DND-41 (cell line): ENCODE results near the gene NPHP4.

Experiments used
- EZH2 ChIP-seq: IDR thresholded peaks from 3 replicates; pipeline ENCODE4 v1.6.1; 2012; ENCODE audit warnings: borderline replicate concordance, low read depth, mild to moderate bottlenecking, moderate library complexity, low read length, inconsistent platforms; ENCODE audit not compliant: severe bottlenecking
- TF ChIP-seq, protein P1 (sequence below): IDR thresholded peaks from 2 replicates; pipeline ENCODE4 v1.5.1; 2012; ENCODE audit warnings: borderline replicate concordance, low read length, moderate library complexity, mild to moderate bottlenecking; ENCODE audit not compliant: poor library complexity, severe bottlenecking; ENCODE audit errors: extremely low read depth

DNA sequence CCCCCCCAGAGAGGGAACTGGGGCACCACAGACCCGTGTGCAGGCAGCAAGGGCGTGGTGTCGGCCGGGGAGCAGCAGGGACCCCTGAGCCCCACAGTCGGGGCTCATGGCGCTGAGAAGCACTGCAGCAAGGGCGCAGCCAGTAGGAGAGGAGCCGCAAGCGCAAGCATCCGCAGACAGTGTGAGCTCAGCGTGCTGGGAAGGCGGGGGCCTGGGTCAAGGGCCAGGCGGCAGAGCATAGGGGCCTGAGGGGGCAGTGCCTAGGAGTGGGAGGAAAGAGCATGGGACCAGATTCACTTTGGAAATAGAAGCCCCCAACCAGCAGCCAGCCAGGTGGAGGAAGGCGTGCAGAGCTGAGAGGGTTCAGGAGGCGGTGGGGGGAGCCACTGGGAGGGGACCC lies 46.8 kb upstream of the NPHP4 start:
- TF ChIP-seq, protein P1, sequence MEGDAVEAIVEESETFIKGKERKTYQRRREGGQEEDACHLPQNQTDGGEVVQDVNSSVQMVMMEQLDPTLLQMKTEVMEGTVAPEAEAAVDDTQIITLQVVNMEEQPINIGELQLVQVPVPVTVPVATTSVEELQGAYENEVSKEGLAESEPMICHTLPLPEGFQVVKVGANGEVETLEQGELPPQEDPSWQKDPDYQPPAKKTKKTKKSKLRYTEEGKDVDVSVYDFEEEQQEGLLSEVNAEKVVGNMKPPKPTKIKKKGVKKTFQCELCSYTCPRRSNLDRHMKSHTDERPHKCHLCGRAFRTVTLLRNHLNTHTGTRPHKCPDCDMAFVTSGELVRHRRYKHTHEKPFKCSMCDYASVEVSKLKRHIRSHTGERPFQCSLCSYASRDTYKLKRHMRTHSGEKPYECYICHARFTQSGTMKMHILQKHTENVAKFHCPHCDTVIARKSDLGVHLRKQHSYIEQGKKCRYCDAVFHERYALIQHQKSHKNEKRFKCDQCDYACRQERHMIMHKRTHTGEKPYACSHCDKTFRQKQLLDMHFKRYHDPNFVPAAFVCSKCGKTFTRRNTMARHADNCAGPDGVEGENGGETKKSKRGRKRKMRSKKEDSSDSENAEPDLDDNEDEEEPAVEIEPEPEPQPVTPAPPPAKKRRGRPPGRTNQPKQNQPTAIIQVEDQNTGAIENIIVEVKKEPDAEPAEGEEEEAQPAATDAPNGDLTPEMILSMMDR: no peak
- no peak for TF ChIP-seq EZH2
